GM23338 (cell line): Measurements from ENCODE around the gene RBP3. TPM values are rescaled to one million over a fixed set of nuclear protein-coding genes. Genes with fewer than 3 reads are reported as not detected.

Experiments used
- ATAC-seq: fragments of 200-7000 bp; cut with Tn5 transposase; 3 replicates; pipeline ENCODE4 v1.9.1; 2020
- DNase-seq: peaks from one replicate; pipeline ENCODE4 v3.0.0-alpha.2; 2015; ENCODE audit warnings: low spot score
- H2AFZ ChIP-seq: fragments of 200-600 bp; sonication (generic); 2 replicates; pipeline ENCODE4 v1.8.0; 2016; ENCODE audit warnings: antibody characterized with exemption, mild to moderate bottlenecking, moderate library complexity
- H3F3A ChIP-seq: fragments of 200-600 bp; sonication (generic); replicated peaks from 2 replicates; pipeline ENCODE4 v1.8.0; 2017; ENCODE audit warnings: antibody characterized with exemption, mixed run types, low read depth
- H3K27ac ChIP-seq: fragments of 200-600 bp; sonication (generic); 2 replicates; pipeline ENCODE4 v1.6.1; 2016; ENCODE audit warnings: low read depth
- H3K27me3 ChIP-seq: fragments of 200-600 bp; sonication (generic); 2 replicates; pipeline ENCODE4 v1.8.0; 2016; ENCODE audit warnings: mild to moderate bottlenecking, mixed run types, moderate library complexity; ENCODE audit not compliant: insufficient read depth
- H3K36me3 ChIP-seq: fragments of 200-600 bp; sonication (generic); 2 replicates; pipeline ENCODE4 v1.8.0; 2016; ENCODE audit warnings: mild to moderate bottlenecking; ENCODE audit not compliant: insufficient read depth
- H3K4me1 ChIP-seq: fragments of 200-600 bp; sonication (generic); 2 replicates; pipeline ENCODE4 v1.8.0; 2016; ENCODE audit warnings: mild to moderate bottlenecking, moderate library complexity; ENCODE audit not compliant: insufficient read depth
- H3K4me2 ChIP-seq: fragments of 200-600 bp; sonication (generic); 2 replicates; pipeline ENCODE4 v1.7.1; 2017; ENCODE audit warnings: mixed run types
- H3K4me3 ChIP-seq: fragments of 200-600 bp; sonication (generic); 2 replicates; pipeline ENCODE4 v1.6.1; 2016; ENCODE audit warnings: mixed run types
- H3K79me2 ChIP-seq: fragments of 200-600 bp; sonication (generic); replicated peaks from 2 replicates; pipeline ENCODE4 v1.8.0; 2017; ENCODE audit warnings: mild to moderate bottlenecking; ENCODE audit not compliant: insufficient read depth
- H3K9me2 ChIP-seq: fragments of 200-600 bp; sonication (generic); 2 replicates; pipeline ENCODE4 v1.8.0; 2017; ENCODE audit not compliant: insufficient read depth
- H4K20me1 ChIP-seq: fragments of 200-600 bp; sonication (generic); replicated peaks from 2 replicates; pipeline ENCODE4 v1.8.0; 2017; ENCODE audit warnings: mild to moderate bottlenecking; ENCODE audit not compliant: insufficient read depth
- H3K27ac Mint-ChIP-seq: 2 replicates; pipeline ENCODE4 v1.8.0; 2020; ENCODE audit warnings: inconsistent platforms, mild to moderate bottlenecking, moderate library complexity, mixed read lengths
- H3K27me3 Mint-ChIP-seq: 3 replicates; pipeline ENCODE4 v1.8.0; 2022; ENCODE audit warnings: low read depth, mild to moderate bottlenecking, moderate library complexity, mixed read lengths, inconsistent platforms; ENCODE audit not compliant: insufficient read depth, poor library complexity
- H3K36me3 Mint-ChIP-seq: 3 replicates; pipeline ENCODE4 v1.8.0; 2021; ENCODE audit warnings: low read depth, mild to moderate bottlenecking, inconsistent platforms, moderate library complexity, mixed read lengths
- H3K4me1 Mint-ChIP-seq: 3 replicates; pipeline ENCODE4 v1.8.0; 2020; ENCODE audit warnings: mild to moderate bottlenecking, inconsistent platforms, mixed read lengths
- H3K4me3 Mint-ChIP-seq: 3 replicates; pipeline ENCODE4 v1.8.0; 2021; ENCODE audit warnings: moderate library complexity, mild to moderate bottlenecking, inconsistent platforms, mixed read lengths
- H3K9me3 Mint-ChIP-seq: 3 replicates; pipeline ENCODE4 v1.8.0; 2020; ENCODE audit warnings: moderate library complexity, mild to moderate bottlenecking, inconsistent platforms, mixed read lengths
- CREB1 ChIP-seq: fragments of 250-450 bp; sonication (Bioruptor Pico); IDR thresholded peaks from 2 replicates; pipeline ENCODE4 v1.5.0; 2020; ENCODE audit warnings: low read depth, mild to moderate bottlenecking, moderate library complexity
- ETS1 ChIP-seq: IDR thresholded peaks from 2 replicates; pipeline ENCODE4 v1.6.1; 2016; ENCODE audit warnings: antibody characterized with exemption
- EZH2 ChIP-seq: fragments of 200-600 bp; sonication (generic); IDR thresholded peaks from one replicate; pipeline ENCODE4 v1.8.0; 2017; ENCODE audit warnings: antibody characterized with exemption, mild to moderate bottlenecking, low read depth; ENCODE audit not compliant: unreplicated experiment
- EZH2phosphoT487 ChIP-seq: fragments of 200-600 bp; sonication (generic); IDR thresholded peaks from one replicate; pipeline ENCODE4 v1.8.1; 2018; ENCODE audit warnings: antibody characterized with exemption; ENCODE audit not compliant: unreplicated experiment
- JUNB ChIP-seq: IDR thresholded peaks from one replicate; pipeline ENCODE4 v1.6.1; 2016; ENCODE audit warnings: antibody characterized with exemption; ENCODE audit not compliant: unreplicated experiment
- NANOG ChIP-seq: IDR thresholded peaks from 2 replicates; pipeline ENCODE4 v1.6.1; 2016; ENCODE audit warnings: antibody characterized with exemption, borderline replicate concordance
- POLR2AphosphoS5 ChIP-seq: IDR thresholded peaks from 2 replicates; pipeline ENCODE4 v1.6.1; 2016; ENCODE audit warnings: antibody characterized with exemption, low read depth
- REST ChIP-seq: IDR thresholded peaks from one replicate; pipeline ENCODE4 v1.6.1; 2018; ENCODE audit warnings: antibody characterized with exemption; ENCODE audit not compliant: unreplicated experiment
- STAT1 ChIP-seq: IDR thresholded peaks from one replicate; pipeline ENCODE4 v1.6.1; 2016; ENCODE audit warnings: antibody characterized with exemption; ENCODE audit not compliant: unreplicated experiment
- ZNF114 ChIP-seq: fragments of 250-450 bp; sonication (Bioruptor Pico); IDR thresholded peaks from 2 replicates; pipeline ENCODE4 v1.5.0; 2020; ENCODE audit warnings: mild to moderate bottlenecking, moderate library complexity
- ZNF462 ChIP-seq: fragments of 250-450 bp; sonication (Bioruptor Pico); IDR thresholded peaks from 2 replicates; pipeline ENCODE4 v1.5.0; 2020; ENCODE audit warnings: mild to moderate bottlenecking, moderate library complexity
- polyA plus RNA-seq: library from polyadenylated mRNA; unstranded; fragments of >200 nt; fragmentation: Nextera tagmentation; extraction: Ambion mirVana; gene quantifications from 2 replicates; pipeline ENCODE4 v1.2.1, GENCODE V29; 2016
- total RNA-seq: library from RNA; depleted of rRNA; stranded (reverse); fragments of >200 nt; shearing (Covaris generic); gene quantifications from 2 replicates; pipeline ENCODE4 v1.2.3, GENCODE V29; 2014

RBP3 gene
- total and polyA plus RNA-seq, 2 experiments from 2014 or later: not detected

GRCh38 chr10:47329855-47330254 is 18.3 kb upstream of the RBP3 start (continued):
- TF ChIP-seq REST (no peak), POLR2AphosphoS5 (no peak), EZH2 (no peak), STAT1 (no peak), JUNB (no peak), NANOG (no peak), EZH2phosphoT487 (no peak)

GRCh38 chr10:47330366-47330765 is 17.8 kb upstream of the RBP3 start:
- H3K4me1 Mint-ChIP-seq: no peaks in the 10 kb centered on the region; the same call in 1 of the 3 replicates
- Histone ChIP-seq H3F3A (no peaks in the 10 kb centered on the region), H3K4me3 (no peak overlapping the region), H3K27ac (no peak overlapping the region), H3K36me3 (no peaks in the 10 kb centered on the region), H3K4me2 (no peak overlapping the region), H2AFZ (no peak overlapping the region), H3K27me3 (no peaks in the 10 kb centered on the region), H3K9me2 (no peaks in the 10 kb centered on the region), H3K4me1 (no peaks in the 10 kb centered on the region), H4K20me1 (no peaks in the 10 kb centered on the region), H3K79me2 (no peaks in the 10 kb centered on the region)
- H3K4me3 Mint-ChIP-seq: no peak overlapping the region
- DNase-seq (no peak), ATAC-seq (no peak)
- no peak overlapping the region for H3K27ac Mint-ChIP-seq
- no peaks in the 10 kb centered on the region for H3K36me3 Mint-ChIP-seq
- H3K27me3 Mint-ChIP-seq: peaks cover 1% of the 10 kb centered on the region
- no peaks in the 10 kb centered on the region for H3K9me3 Mint-ChIP-seq
- TF ChIP-seq JUNB: no peak
- TF ChIP-seq ETS1: no peak
- TF ChIP-seq ZNF462 (CRISPR knock-in tag): no peak
- TF ChIP-seq REST: no peak
- TF ChIP-seq CREB1 (CRISPR knock-in tag): no peak
- no peak for TF ChIP-seq STAT1
- no peak for TF ChIP-seq ZNF114 (CRISPR knock-in tag)
- TF ChIP-seq EZH2phosphoT487: no peak
- TF ChIP-seq POLR2AphosphoS5: no peak
- TF ChIP-seq EZH2: no peak
